ENCODE measurements around the gene RER1. TPM values are rescaled to one million over a fixed set of nuclear protein-coding genes. Genes with fewer than 3 reads are reported as not detected.

The RER1 gene
- total RNA-seq, 1 experiment from 2014 or later = 110 TPM

DNA sequence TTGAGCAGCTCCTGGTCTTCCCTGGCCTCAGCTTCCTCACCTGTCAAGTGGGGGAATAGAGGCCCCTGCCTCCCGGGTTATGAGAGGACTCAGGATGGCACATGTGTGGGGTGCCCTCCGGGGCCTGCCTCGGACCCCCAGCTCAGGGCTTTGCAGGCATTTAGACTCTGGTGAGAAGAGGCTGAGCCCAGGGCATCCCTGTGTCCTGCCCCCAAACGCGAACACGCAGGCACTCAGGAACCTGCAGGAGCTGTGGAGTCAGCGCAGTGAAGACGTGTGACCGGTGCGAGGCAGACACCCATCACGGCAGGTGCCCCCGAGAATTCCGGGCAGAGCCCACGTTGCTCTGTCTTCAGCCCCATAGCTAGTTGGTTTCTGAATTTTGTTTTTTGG lies 26.2 kb downstream of the RER1 start:
- Histone ChIP-seq H3K14ac (ENCODE audit: insufficient read depth, low read length) (no peak overlapping the region; the same call in 1 of the 2 replicates), H3K4me1 (ENCODE audit: insufficient read depth, low read length) (no peaks in the 10 kb centered on the region)
- peaks cover 3 to 4% of the 10 kb centered on the region in 2 experiments; a peak in 4 of 5 replicates for H3K9me3 Mint-ChIP-seq

More for the DNA sequence above, 26.2 kb downstream of the RER1 start:
- Histone ChIP-seq H2BK15ac (ENCODE audit: low read depth, low read length) (no peak overlapping the region), H4K5ac (ENCODE audit: insufficient read length, low read depth, low read length) (no peak overlapping the region), H4K91ac (ENCODE audit: insufficient read length, low read depth, low read length) (no peak overlapping the region), H3T11ph (ENCODE audit: low read length) (no peak overlapping the region), H2BK12ac (ENCODE audit: insufficient read length, low read depth, low read length) (no peak overlapping the region), H2BK5ac (ENCODE audit: insufficient read length, low read length) (no peak overlapping the region), H2AFZ (ENCODE audit: low read length) (no peak overlapping the region), H4K8ac (replicated peaks; ENCODE audit: insufficient read length, low read depth, low read length) (no peak overlapping the region), H3K4me2 (ENCODE audit: insufficient read depth, insufficient read length, low read length) (no peak overlapping the region), H3K27me3 (ENCODE audit: insufficient read depth, low read length) (no peaks in the 10 kb centered on the region), H3K56ac (ENCODE audit: insufficient read length, low read depth, low read length) (no peak overlapping the region), H3K4ac (ENCODE audit: low read depth, low read length) (no peak overlapping the region), H2BK20ac (ENCODE audit: low read depth, low read length, poor library complexity, severe bottlenecking) (no peak overlapping the region), H3K79me2 (ENCODE audit: insufficient read depth, low read length) (no peaks in the 10 kb centered on the region), H3K79me1 (ENCODE audit: insufficient read depth, low read depth, low read length, poor library complexity, severe bottlenecking) (no peaks in the 10 kb centered on the region), H3K9ac (ENCODE audit: extremely low read depth, insufficient read length, low read length) (no peak overlapping the region), H3K23me2 (ENCODE audit: insufficient read length, low read depth, low read length, poor library complexity, severe bottlenecking) (peaks cover 6% of the 10 kb centered on the region), H3K23ac (ENCODE audit: insufficient read length, low read depth, low read length) (no peak overlapping the region), H4K20me1 (ENCODE audit: control insufficient read depth, insufficient read depth, insufficient read length) (no peaks in the 10 kb centered on the region), H3K18ac (ENCODE audit: insufficient read length, low read depth, low read length) (no peak overlapping the region), H3K27ac (ENCODE audit: insufficient read length, low read depth, low read length) (no peak overlapping the region), H3K9me3 (ENCODE audit: control insufficient read depth, low read depth, low read length) (no peaks in the 10 kb centered on the region), H2AK5ac (ENCODE audit: insufficient read length, low read length) (no peak overlapping the region), H2BK120ac (ENCODE audit: low read depth, low read length, poor library complexity, severe bottlenecking) (no peak overlapping the region)
- WGBS (ENCODE audit: extremely low coverage, insufficient read length, low lambda C conversion rate) = no CpG with 5 or more reads among the region's 14 CpGs
- H3K4me1 Mint-ChIP-seq = peaks cover 16 to 17% of the 10 kb centered on the region in 2 experiments
- no peak overlapping the region for H3K27ac Mint-ChIP-seq
- no peak overlapping the region for H3K4me3 Mint-ChIP-seq
- H3K27me3 Mint-ChIP-seq (ENCODE audit: low read depth) = peaks cover 55% of the 10 kb centered on the region
- H3K36me3 Mint-ChIP-seq (ENCODE audit: insufficient read depth in 1 of 3, low read depth in 3 of 3) = no peaks in the 10 kb centered on the region
- no peak for DNase-seq
- TF ChIP-seq, protein P1, sequence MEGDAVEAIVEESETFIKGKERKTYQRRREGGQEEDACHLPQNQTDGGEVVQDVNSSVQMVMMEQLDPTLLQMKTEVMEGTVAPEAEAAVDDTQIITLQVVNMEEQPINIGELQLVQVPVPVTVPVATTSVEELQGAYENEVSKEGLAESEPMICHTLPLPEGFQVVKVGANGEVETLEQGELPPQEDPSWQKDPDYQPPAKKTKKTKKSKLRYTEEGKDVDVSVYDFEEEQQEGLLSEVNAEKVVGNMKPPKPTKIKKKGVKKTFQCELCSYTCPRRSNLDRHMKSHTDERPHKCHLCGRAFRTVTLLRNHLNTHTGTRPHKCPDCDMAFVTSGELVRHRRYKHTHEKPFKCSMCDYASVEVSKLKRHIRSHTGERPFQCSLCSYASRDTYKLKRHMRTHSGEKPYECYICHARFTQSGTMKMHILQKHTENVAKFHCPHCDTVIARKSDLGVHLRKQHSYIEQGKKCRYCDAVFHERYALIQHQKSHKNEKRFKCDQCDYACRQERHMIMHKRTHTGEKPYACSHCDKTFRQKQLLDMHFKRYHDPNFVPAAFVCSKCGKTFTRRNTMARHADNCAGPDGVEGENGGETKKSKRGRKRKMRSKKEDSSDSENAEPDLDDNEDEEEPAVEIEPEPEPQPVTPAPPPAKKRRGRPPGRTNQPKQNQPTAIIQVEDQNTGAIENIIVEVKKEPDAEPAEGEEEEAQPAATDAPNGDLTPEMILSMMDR (conservative IDR thresholded peaks at IDR 0.05) = no peak
